ENCODE data around the gene ZSCAN31. TPM values are rescaled to one million over a fixed set of nuclear protein-coding genes. Genes with fewer than 3 reads are reported as not detected.
"Not testable (repeated sequence)": the region's sequence is repeated elsewhere in the genome, so short reads cannot be mapped to it uniquely, and the experiment has no call there.

Gene ZSCAN31
- total RNA-seq, 1 donor from 2014 or later, result 12.1 TPM

GRCh38 chr6:28323813-28324424 is 12.0 kb downstream of the ZSCAN31 start:
- Histone ChIP-seq H3K27me3 (ENCODE audit: control insufficient read depth, insufficient read depth, low read length) (no peaks in the 10 kb centered on the region), H3K36me3 (ENCODE audit: control insufficient read depth, insufficient read depth, low read length) (peaks cover 4% of the 10 kb centered on the region), H3K4me3 (ENCODE audit: low read depth, low read length) (no peak overlapping the region)
- FAIRE-seq (no peak), DNase-seq (ENCODE audit: low read depth) (no peak)
- no peak for TF ChIP-seq CTCF (IDR thresholded peaks at IDR 0.05; ENCODE audit: insufficient read depth, low read length, severe bottlenecking)

- FAIRE-seq (no peak), DNase-seq (ENCODE audit: low read depth) (peak; percentile 8)
- no peak overlapping the region for H3K4me3 ChIP-seq (ENCODE audit: low read depth, low read length)
- H3K27me3 ChIP-seq (ENCODE audit: control insufficient read depth, insufficient read depth, low read length), result no peaks in the 10 kb centered on the region
- no peak for TF ChIP-seq CTCF (IDR thresholded peaks at IDR 0.05; ENCODE audit: insufficient read depth, low read length, severe bottlenecking)
- H3K36me3 ChIP-seq (ENCODE audit: control insufficient read depth, insufficient read depth, low read length), result peaks cover 4% of the 10 kb centered on the region
Measured at GRCh38 chr6:28322661-28323060, 13.3 kb downstream of the ZSCAN31 start.

GRCh38 chr6:28317866-28318265 is 18.1 kb downstream of the ZSCAN31 start:
- H3K4me3 ChIP-seq (ENCODE audit: low read depth, low read length); H3K36me3 ChIP-seq (ENCODE audit: control insufficient read depth, insufficient read depth, low read length); FAIRE-seq; DNase-seq (ENCODE audit: low read depth); H3K27me3 ChIP-seq (ENCODE audit: control insufficient read depth, insufficient read depth, low read length): not testable (repeated sequence)

- H3K36me3 ChIP-seq (ENCODE audit: control insufficient read depth, insufficient read depth, low read length), result no peaks in the 10 kb centered on the region
- no peak for TF ChIP-seq CTCF (IDR thresholded peaks at IDR 0.05; ENCODE audit: insufficient read depth, low read length, severe bottlenecking)
- H3K4me3 ChIP-seq (ENCODE audit: low read depth, low read length), result no peak overlapping the region
- no peak for DNase-seq (ENCODE audit: low read depth)
- no peak for FAIRE-seq
- H3K27me3 ChIP-seq (ENCODE audit: control insufficient read depth, insufficient read depth, low read length), result no peaks in the 10 kb centered on the region
Measured at GRCh38 chr6:28315628-28316027, 20.3 kb downstream of the ZSCAN31 start.

- no peak for TF ChIP-seq CTCF (IDR thresholded peaks at IDR 0.05; ENCODE audit: insufficient read depth, low read length, severe bottlenecking)
Measured at GRCh38 chr6:28312939-28313338, 23.0 kb downstream of the ZSCAN31 start.

GRCh38 chr6:28311139-28311823 is 24.7 kb downstream of the ZSCAN31 start:
- H3K36me3 ChIP-seq (ENCODE audit: control insufficient read depth, insufficient read depth, low read length), result no peaks in the 10 kb centered on the region
- FAIRE-seq (no peak), DNase-seq (ENCODE audit: low read depth) (no peak)
- no peak overlapping the region for H3K4me3 ChIP-seq (ENCODE audit: low read depth, low read length)
- no peaks in the 10 kb centered on the region for H3K27me3 ChIP-seq (ENCODE audit: control insufficient read depth, insufficient read depth, low read length)
- no peak for TF ChIP-seq CTCF (IDR thresholded peaks at IDR 0.05; ENCODE audit: insufficient read depth, low read length, severe bottlenecking)

More at GRCh38 chr6:28312939-28313338, 23.0 kb downstream of the ZSCAN31 start:
- no peak overlapping the region for H3K4me3 ChIP-seq (ENCODE audit: low read depth, low read length)
- FAIRE-seq (no peak), DNase-seq (ENCODE audit: low read depth) (no peak)
- H3K36me3 ChIP-seq (ENCODE audit: control insufficient read depth, insufficient read depth, low read length), result no peaks in the 10 kb centered on the region
- H3K27me3 ChIP-seq (ENCODE audit: control insufficient read depth, insufficient read depth, low read length), result no peaks in the 10 kb centered on the region

- not testable (repeated sequence) for DNase-seq (ENCODE audit: low read depth); H3K27me3 ChIP-seq (ENCODE audit: control insufficient read depth, insufficient read depth, low read length); H3K4me3 ChIP-seq (ENCODE audit: low read depth, low read length); H3K36me3 ChIP-seq (ENCODE audit: control insufficient read depth, insufficient read depth, low read length); FAIRE-seq
Measured at GRCh38 chr6:28306363-28306762, 29.6 kb downstream of the ZSCAN31 start.

Measured in bronchial epithelial cell (primary cell).